Glutamatergic neuron (in vitro differentiated cells): ENCODE data around the gene MVD. TPM values are rescaled to one million over a fixed set of nuclear protein-coding genes. Genes with fewer than 3 reads are reported as not detected.

Experiments used
- DNase-seq: peaks from one replicate; pipeline ENCODE4 v3.0.0; 2022
- H3K27ac Mint-ChIP-seq: one replicate; pipeline ENCODE4 v1.8.0; 2020; ENCODE audit warnings: mild to moderate bottlenecking, mixed read lengths, inconsistent platforms; ENCODE audit not compliant: unreplicated experiment
- H3K27me3 Mint-ChIP-seq: one replicate; pipeline ENCODE4 v1.8.0; 2020; ENCODE audit warnings: mild to moderate bottlenecking, moderate library complexity, mixed read lengths, inconsistent platforms; ENCODE audit not compliant: unreplicated experiment
- H3K36me3 Mint-ChIP-seq: one replicate; pipeline ENCODE4 v1.8.0; 2020; ENCODE audit warnings: mild to moderate bottlenecking, mixed read lengths, inconsistent platforms; ENCODE audit not compliant: unreplicated experiment
- H3K4me1 Mint-ChIP-seq: one replicate; pipeline ENCODE4 v1.8.0; 2020; ENCODE audit warnings: mild to moderate bottlenecking, low read depth, mixed read lengths, inconsistent platforms; ENCODE audit not compliant: unreplicated experiment
- H3K4me3 Mint-ChIP-seq: one replicate; pipeline ENCODE4 v1.8.0; 2020; ENCODE audit warnings: mild to moderate bottlenecking, mixed read lengths, inconsistent platforms; ENCODE audit not compliant: unreplicated experiment
- H3K9me3 Mint-ChIP-seq: one replicate; pipeline ENCODE4 v1.8.0; 2020; ENCODE audit warnings: mild to moderate bottlenecking, moderate library complexity, mixed read lengths, inconsistent platforms; ENCODE audit not compliant: unreplicated experiment
- CTCF ChIP-seq: fragments of 200-600 bp; sonication (generic); IDR thresholded peaks from one replicate; pipeline ENCODE4 v1.5.0; 2021; ENCODE audit not compliant: partially characterized antibody, unreplicated experiment
- total RNA-seq: library from RNA; stranded (reverse); fragmentation: NEBNext Ultra II Directional; extraction: Animal tissue kit (Norgen Biotek cat#: 25700); gene quantifications from one replicate; pipeline ENCODE4 v1.2.1, GENCODE V29; 2021; ENCODE audit not compliant: unreplicated experiment

Gene MVD
- total RNA-seq, 1 donor from 2014 or later, result 227 TPM

- Mint-ChIP-seq H3K36me3 (no peaks in the 10 kb centered on the region), H3K27me3 (peaks cover under 1% of the 10 kb centered on the region), H3K4me3 (no peak overlapping the region), H3K9me3 (peaks cover 2% of the 10 kb centered on the region), H3K27ac (no peak overlapping the region), H3K4me1 (no peaks in the 10 kb centered on the region)
- TF ChIP-seq CTCF, result no peak
- DNase-seq, result no peak
Measured at GRCh38 chr16:88700322-88700635, 37.4 kb upstream of the MVD start.

GRCh38 chr16:88699180-88699579 lies 36.3 kb upstream of the MVD start:
- Mint-ChIP-seq H3K4me1 (no peaks in the 10 kb centered on the region), H3K27me3 (no peaks in the 10 kb centered on the region), H3K27ac (no peak overlapping the region), H3K36me3 (no peaks in the 10 kb centered on the region), H3K9me3 (peaks cover under 1% of the 10 kb centered on the region), H3K4me3 (no peak overlapping the region)
- DNase-seq, result no peak
- no peak for TF ChIP-seq CTCF

- Mint-ChIP-seq H3K27me3 (no peaks in the 10 kb centered on the region), H3K9me3 (no peaks in the 10 kb centered on the region), H3K4me3 (no peak overlapping the region), H3K4me1 (no peaks in the 10 kb centered on the region), H3K36me3 (no peaks in the 10 kb centered on the region), H3K27ac (no peak overlapping the region)
- DNase-seq, result no peak
- no peak for TF ChIP-seq CTCF
Measured at GRCh38 chr16:88698646-88699045, 35.8 kb upstream of the MVD start.

GRCh38 chr16:88697831-88698615 lies 35.1 kb upstream of the MVD start:
- TF ChIP-seq CTCF, result no peak
- no peak overlapping the region for H3K27ac Mint-ChIP-seq
- no peak for DNase-seq
- H3K4me1 Mint-ChIP-seq, result no peaks in the 10 kb centered on the region
- no peak overlapping the region for H3K4me3 Mint-ChIP-seq
- no peaks in the 10 kb centered on the region for H3K9me3 Mint-ChIP-seq
- no peaks in the 10 kb centered on the region for H3K36me3 Mint-ChIP-seq
- no peaks in the 10 kb centered on the region for H3K27me3 Mint-ChIP-seq

GRCh38 chr16:88697116-88697830 lies 34.4 kb upstream of the MVD start:
- no peak for DNase-seq
- Mint-ChIP-seq H3K36me3 (no peaks in the 10 kb centered on the region), H3K27me3 (no peaks in the 10 kb centered on the region), H3K4me1 (no peaks in the 10 kb centered on the region), H3K4me3 (no peak overlapping the region), H3K27ac (no peak overlapping the region), H3K9me3 (no peaks in the 10 kb centered on the region)
- no peak for TF ChIP-seq CTCF
